Keratinocyte (primary cell): ENCODE data around the gene ADGRD1. TPM values are rescaled to one million over a fixed set of nuclear protein-coding genes. Genes with fewer than 3 reads are reported as not detected.

ENCODE experiments used
- DNase-seq: peaks from one replicate; pipeline ENCODE4 v3.0.0-alpha.2; 2011; ENCODE audit warnings: low read depth, missing footprints, low spot score
- FAIRE-seq: peaks from 2 replicates; lab custom pipeline; 2011; peaks lifted over from hg19 to GRCh38; lab: Jason Lieb, UNC
- H2AFZ ChIP-seq: 2 replicates; pipeline ENCODE4 v1.6.0; 2012; ENCODE audit warnings: low read length, control low read depth, inconsistent platforms; ENCODE audit not compliant: control insufficient read depth
- H3K27ac ChIP-seq: 2 replicates; pipeline ENCODE4 v1.5.1; 2011; ENCODE audit warnings: low read length; ENCODE audit not compliant: control insufficient read depth, insufficient read depth
- H3K27me3 ChIP-seq: 3 replicates; pipeline ENCODE4 v1.6.0; 2011; ENCODE audit warnings: low read length; ENCODE audit not compliant: control insufficient read depth, insufficient read depth; ENCODE audit errors: extremely low read depth
- H3K36me3 ChIP-seq, 2 experiments: 2 replicates in 1 of 2; 3 replicates in 1 of 2; pipeline ENCODE4 v1.5.1; 2011; ENCODE audit warnings: low read length in 2 of 2, mild to moderate bottlenecking in 1 of 2; ENCODE audit not compliant: control insufficient read depth in 2 of 2, insufficient read depth in 2 of 2; ENCODE audit errors: extremely low read depth in 1 of 2
- H3K4me1 ChIP-seq: 3 replicates; pipeline ENCODE4 v1.5.1; 2011; ENCODE audit warnings: low read length; ENCODE audit not compliant: control insufficient read depth, insufficient read depth; ENCODE audit errors: extremely low read depth
- H3K4me2 ChIP-seq: 3 replicates; pipeline ENCODE4 v1.6.0; 2011; ENCODE audit warnings: low read depth, low read length; ENCODE audit not compliant: control insufficient read depth, insufficient read depth; ENCODE audit errors: extremely low read depth
- H3K4me3 ChIP-seq, 3 experiments: fragments of 200-600 bp in 1 of 3; sonication (generic) in 1 of 3; 2 replicates in 2 of 3; 3 replicates in 1 of 3; pipeline ENCODE4 v1.5.1; 2011 to 2016; ENCODE audit warnings: low read length in 3 of 3, mild to moderate bottlenecking in 3 of 3, control low read depth in 2 of 3, inconsistent platforms in 1 of 3, low read depth in 1 of 3, mixed read lengths in 1 of 3, mixed run types in 1 of 3, moderate library complexity in 1 of 3; ENCODE audit not compliant: control insufficient read depth in 2 of 3, insufficient read depth in 2 of 3; ENCODE audit errors: extremely low read depth in 1 of 3
- H3K79me2 ChIP-seq: 2 replicates; pipeline ENCODE4 v1.6.0; 2012; ENCODE audit warnings: low read length; ENCODE audit not compliant: control insufficient read depth, insufficient read depth
- H3K9ac ChIP-seq: 3 replicates; pipeline ENCODE4 v1.6.0; 2011; ENCODE audit warnings: low read length; ENCODE audit not compliant: control insufficient read depth, insufficient read depth; ENCODE audit errors: extremely low read depth
- H3K9me1 ChIP-seq: 3 replicates; pipeline ENCODE4 v1.6.0; 2011; ENCODE audit warnings: low read length; ENCODE audit not compliant: control insufficient read depth, insufficient read depth; ENCODE audit errors: extremely low read depth
- H3K9me3 ChIP-seq: 2 replicates; pipeline ENCODE4 v1.5.1; 2012; ENCODE audit warnings: low read depth, low read length; ENCODE audit not compliant: control insufficient read depth
- H4K20me1 ChIP-seq: 3 replicates; pipeline ENCODE4 v1.6.0; 2011; ENCODE audit warnings: low read length; ENCODE audit not compliant: control insufficient read depth, insufficient read depth; ENCODE audit errors: extremely low read depth
- EZH2 ChIP-seq: IDR thresholded peaks from one replicate; pipeline ENCODE4 v1.6.1; 2012; ENCODE audit warnings: inconsistent platforms, mild to moderate bottlenecking, low read length, moderate library complexity
- dilution Hi-C: fragments of 300-500 bp; cut with MboI; formaldehyde crosslinking; loops from one replicate; pipeline ENCODE4 v1.7.0; 2020; ENCODE audit warnings: low sequenced_read_pairs; ENCODE audit not compliant: extremely low pct_ligation_motif_present
- polyA plus RNA-seq, 5 experiments: library from polyadenylated mRNA; depleted of rRNA in 3 of 5; stranded (reverse) in 3 of 5; stranded (forward) in 1 of 5; unstranded in 1 of 5; fragments of >200 nt; gene quantifications; 1 replicate in 1 of 5; 2 replicates in 3 of 5; 3 replicates in 1 of 5; pipeline versions ENCODE4 v1.2.1 to v1.2.3, GENCODE V29; 2011 to 2012; ENCODE audit warnings: missing spikeins in 2 of 5, low read depth in 1 of 5, low replicate concordance in 1 of 5
- TF ChIP-seq, protein P1 (sequence below), 3 experiments: IDR thresholded peaks in 1 of 3; conservative IDR thresholded peaks in 1 of 3; optimal IDR thresholded peaks in 1 of 3; 2 replicates in 2 of 3; 3 replicates in 1 of 3; pipeline versions ENCODE3 to v1.5.1; 2011; ENCODE audit warnings: low read length in 3 of 3, mild to moderate bottlenecking in 3 of 3, moderate library complexity in 2 of 3, control low read depth in 1 of 3, inconsistent platforms in 1 of 3; ENCODE audit not compliant: insufficient read depth in 2 of 3; ENCODE audit errors: extremely low read depth in 1 of 3

ADGRD1 gene
- polyA plus RNA-seq, 1 donor (not counting 4 experiments of a cell fraction or from before 2014, with no cell fraction given), result not detected

GRCh38 chr12:131045705-131046460, 92.2 kb downstream of the ADGRD1 start:
- H3K4me2 ChIP-seq, result no peak overlapping the region
- H3K36me3 ChIP-seq, result no peaks in the 10 kb centered on the region
- H3K9ac ChIP-seq, result no peak overlapping the region
- H3K9me3 ChIP-seq, result peaks cover 6% of the 10 kb centered on the region
- H3K9me1 ChIP-seq, result no peaks in the 10 kb centered on the region
- no peak overlapping the region for H3K27ac ChIP-seq
- H3K79me2 ChIP-seq, result no peaks in the 10 kb centered on the region
- no peaks in the 10 kb centered on the region for H4K20me1 ChIP-seq
- H3K4me3 ChIP-seq, result no peak overlapping the region
- no peak for DNase-seq
- TF ChIP-seq EZH2, result no peak
- TF ChIP-seq, protein P1, sequence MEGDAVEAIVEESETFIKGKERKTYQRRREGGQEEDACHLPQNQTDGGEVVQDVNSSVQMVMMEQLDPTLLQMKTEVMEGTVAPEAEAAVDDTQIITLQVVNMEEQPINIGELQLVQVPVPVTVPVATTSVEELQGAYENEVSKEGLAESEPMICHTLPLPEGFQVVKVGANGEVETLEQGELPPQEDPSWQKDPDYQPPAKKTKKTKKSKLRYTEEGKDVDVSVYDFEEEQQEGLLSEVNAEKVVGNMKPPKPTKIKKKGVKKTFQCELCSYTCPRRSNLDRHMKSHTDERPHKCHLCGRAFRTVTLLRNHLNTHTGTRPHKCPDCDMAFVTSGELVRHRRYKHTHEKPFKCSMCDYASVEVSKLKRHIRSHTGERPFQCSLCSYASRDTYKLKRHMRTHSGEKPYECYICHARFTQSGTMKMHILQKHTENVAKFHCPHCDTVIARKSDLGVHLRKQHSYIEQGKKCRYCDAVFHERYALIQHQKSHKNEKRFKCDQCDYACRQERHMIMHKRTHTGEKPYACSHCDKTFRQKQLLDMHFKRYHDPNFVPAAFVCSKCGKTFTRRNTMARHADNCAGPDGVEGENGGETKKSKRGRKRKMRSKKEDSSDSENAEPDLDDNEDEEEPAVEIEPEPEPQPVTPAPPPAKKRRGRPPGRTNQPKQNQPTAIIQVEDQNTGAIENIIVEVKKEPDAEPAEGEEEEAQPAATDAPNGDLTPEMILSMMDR (optimal IDR thresholded peaks at IDR 0.05 in 1 of 3, IDR thresholded peaks at IDR 0.05 in 1 of 3, conservative IDR thresholded peaks at IDR 0.05 in 1 of 3; ENCODE audit: extremely low read depth in 1 of 3, insufficient read depth in 2 of 3, low read length in 3 of 3), result no peak
- no peak for FAIRE-seq
- no peaks in the 10 kb centered on the region for H3K27me3 ChIP-seq
- no peak overlapping the region for H2AFZ ChIP-seq
- dilution Hi-C loops, result no loop called here
- no peaks in the 10 kb centered on the region for H3K4me1 ChIP-seq

DNA sequence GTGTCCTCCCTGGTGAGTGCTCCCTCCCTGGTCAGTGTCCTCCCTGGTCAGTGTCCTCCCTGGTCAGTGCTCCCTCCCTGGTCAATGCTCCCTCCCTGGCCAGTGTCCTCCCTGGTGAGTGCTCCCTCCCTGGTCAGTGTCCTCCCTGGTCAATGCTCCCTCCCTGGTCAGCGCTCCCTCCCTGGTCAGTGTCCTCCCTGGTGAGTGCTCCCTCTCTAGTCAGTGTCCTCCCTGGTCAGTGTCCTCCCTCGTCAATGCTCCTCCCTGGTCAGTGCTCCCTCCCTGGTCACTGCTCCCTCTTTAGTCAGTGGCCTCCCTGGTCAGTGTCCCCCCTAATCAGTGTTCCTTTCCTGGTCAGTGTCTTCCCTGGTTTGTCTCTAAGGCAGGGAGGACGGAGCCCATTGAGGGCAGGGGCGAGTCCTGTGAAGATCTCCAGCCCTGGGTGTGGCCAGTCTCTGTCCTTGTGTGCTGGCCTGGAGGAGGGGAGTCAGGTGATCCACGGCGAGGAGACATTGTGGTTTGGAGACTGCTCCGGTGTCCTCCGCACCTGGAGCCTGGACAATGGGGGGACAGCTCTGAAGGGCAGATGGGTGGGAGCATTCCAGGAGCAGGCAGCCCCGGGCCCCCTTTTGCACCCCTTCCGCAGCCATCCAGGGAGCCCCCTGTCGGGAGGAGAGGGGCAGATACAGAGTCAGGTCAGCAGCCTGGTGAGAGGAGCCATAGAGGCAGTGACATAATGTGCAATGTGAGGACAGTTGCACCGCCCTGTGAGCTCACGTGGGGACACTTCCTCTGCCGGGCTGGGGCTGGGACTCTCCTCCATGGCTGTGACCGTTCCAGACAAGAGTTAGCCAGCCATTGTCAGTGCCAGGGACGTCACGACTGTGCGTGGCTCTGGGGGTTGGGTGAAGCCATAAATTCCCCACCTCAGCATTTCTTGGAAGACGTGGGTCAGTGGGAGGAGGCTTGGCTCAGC, 93.4 kb downstream of the ADGRD1 start:
- Histone ChIP-seq H3K9me1 (no peaks in the 10 kb centered on the region), H3K9ac (no peak overlapping the region), H3K4me1 (no peaks in the 10 kb centered on the region), H2AFZ (no peak overlapping the region), H3K4me2 (no peak overlapping the region), H3K36me3 (no peaks in the 10 kb centered on the region), H4K20me1 (no peaks in the 10 kb centered on the region), H3K27me3 (no peaks in the 10 kb centered on the region), H3K27ac (no peak overlapping the region), H3K9me3 (peaks cover 6% of the 10 kb centered on the region), H3K4me3 (no peak overlapping the region), H3K79me2 (no peaks in the 10 kb centered on the region)
- dilution Hi-C loops, result no loop called here
- no peak for TF ChIP-seq EZH2
- TF ChIP-seq, protein P1 (optimal IDR thresholded peaks at IDR 0.05 in 1 of 3, IDR thresholded peaks at IDR 0.05 in 1 of 3, conservative IDR thresholded peaks at IDR 0.05 in 1 of 3; ENCODE audit: extremely low read depth in 1 of 3, insufficient read depth in 2 of 3, low read length in 3 of 3), result no peak
- no peak for DNase-seq
- no peak for FAIRE-seq
